DMS153 treated with DMSO at 0.1 percent for 48 hours (cell line): ENCODE results near the gene GPRC5C.

Experiments used
- DNase-seq: peaks from one replicate; lab custom pipeline; 2025; ENCODE audit not compliant: unreplicated experiment; lab: John Stamatoyannopoulos, UW

GPRC5C gene

DNA sequence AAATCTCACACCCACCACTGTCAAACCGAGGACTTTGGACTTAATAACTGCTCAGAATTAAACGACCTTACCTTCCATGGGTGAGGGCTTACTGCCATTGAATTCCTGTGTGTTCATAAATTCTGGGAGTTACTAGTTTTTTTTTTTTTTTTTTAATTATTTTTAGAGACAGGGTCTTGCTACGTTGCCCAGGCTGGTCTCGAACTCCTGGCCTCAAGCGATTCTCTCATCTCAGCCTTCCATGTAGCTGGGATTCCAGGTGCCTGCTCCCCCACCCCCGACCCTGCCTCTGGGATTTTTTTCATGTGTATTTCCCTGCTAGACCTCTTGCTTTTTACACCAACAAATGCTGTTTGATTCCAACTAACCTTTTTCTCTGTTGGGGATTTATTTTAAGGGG, 19.7 kb downstream of the GPRC5C start:
- no peak for DNase-seq

GRCh38 chr17:74452033-74452840, 20.3 kb downstream of the GPRC5C start:
- DNase-seq, result no peak

DNA sequence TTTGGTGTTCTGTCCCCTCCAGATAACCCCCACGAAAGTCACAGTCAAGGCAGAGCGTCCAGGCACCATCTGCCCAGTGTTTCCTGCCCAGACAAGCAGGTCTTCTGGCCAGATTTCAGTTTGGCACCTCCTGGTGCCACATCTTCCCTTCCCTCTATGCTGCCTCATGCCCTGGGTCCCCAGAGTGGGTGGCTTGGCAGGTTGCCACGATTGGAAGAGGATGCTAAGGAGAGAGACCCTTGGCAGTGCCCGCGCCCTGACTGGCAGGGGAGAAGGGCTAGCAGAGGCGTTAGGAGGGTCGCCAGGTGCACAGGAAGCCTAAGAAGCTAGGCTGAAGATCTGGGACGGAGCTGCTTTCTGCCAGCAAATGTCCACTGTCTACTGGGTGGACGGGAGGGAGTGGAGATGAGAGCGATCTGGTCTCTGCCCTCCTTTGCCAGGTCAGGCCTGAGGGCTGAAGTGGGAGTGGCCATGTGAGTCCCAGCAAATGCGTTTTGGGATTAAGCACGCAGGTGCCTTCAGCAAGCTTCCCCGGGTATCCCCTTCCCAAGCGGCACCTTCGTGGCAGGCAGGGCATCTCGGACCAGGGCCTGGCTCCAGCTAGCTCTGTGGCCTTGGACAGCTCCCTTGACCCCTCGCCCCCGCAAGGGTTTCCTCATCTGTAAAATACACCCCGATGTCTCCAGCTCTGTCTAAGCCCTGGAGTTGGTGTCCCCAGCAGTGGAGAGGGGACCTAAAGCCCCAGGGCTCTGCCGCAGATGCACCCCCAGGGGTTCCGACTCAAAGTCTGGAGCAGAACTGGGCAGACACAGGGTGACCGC, 21.2 kb downstream of the GPRC5C start:
- DNase-seq, result no peak

DNA sequence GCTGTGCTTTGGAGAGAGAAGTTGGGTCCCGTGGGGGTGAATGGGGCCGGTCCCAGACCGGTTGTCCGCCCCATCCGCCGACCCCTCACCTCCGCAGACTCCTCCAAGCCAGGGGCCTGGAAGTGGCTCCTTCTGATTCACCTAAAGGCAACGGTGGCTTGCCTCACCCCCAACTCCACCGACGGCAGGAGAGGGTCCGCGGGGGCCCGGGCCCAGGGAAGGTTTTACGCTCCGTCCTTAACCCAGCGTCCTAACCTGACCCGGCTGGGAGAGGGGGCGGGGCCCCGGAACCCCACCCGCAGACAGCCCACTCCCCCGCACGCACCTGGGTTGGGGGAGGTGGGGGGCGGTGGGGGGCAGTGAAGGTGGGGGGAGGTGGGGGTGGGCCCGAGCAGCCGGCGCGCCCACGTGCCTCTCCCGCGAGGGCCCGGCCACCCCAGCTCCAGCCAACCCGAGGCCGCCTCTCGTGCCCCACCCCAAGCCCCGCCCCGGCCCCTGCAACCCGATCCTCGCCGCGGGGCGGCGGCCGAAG, 21.8 kb downstream of the GPRC5C start:
- no peak for DNase-seq

DNA sequence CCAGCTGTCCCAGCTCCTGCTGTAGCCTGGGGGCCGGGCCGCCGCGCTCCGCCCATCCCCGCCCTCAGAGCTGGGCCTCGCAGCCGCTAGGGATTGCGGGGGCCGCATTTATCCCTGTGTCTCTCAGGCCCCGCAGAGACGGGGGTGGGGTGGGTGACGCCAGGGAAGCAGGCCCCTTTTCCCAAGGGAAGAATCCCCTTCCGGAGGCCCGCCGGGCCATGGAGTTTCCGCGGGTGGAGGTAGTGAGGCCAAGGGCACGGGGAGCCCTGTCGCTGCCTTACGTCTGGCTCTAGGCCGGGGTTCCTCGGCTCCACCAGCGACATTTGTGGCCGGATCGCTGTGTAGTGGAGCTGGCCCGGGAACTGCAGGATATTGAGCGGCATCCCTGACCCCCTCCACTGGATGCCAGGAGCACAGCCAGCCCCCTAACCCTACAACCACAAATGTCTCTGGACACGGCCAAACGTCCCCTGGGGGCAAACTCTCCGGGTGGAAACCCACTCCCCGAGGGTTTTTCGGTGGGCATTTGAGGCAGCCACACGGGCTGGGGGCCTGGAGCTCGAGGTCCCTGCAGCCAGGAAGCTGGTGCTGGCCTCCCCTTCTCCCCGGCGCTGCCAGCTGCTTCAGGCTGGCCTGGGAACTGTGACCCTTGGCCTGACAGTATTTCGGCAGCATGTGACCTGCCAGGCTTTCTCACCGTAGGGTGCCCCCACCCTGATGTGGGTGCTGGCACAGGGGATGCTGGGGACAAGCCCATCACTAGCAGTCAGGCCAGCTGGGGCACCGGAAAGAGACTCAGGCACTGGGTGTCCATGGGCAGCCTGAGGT, 22.5 kb downstream of the GPRC5C start:
- DNase-seq, result peak; percentile 72

GRCh38 chr17:74455025-74455545, 23.2 kb downstream of the GPRC5C start:
- no peak for DNase-seq

GRCh38 chr17:74455821-74456220, 23.9 kb downstream of the GPRC5C start:
- no peak for DNase-seq

GRCh38 chr17:74457146-74457819, 25.4 kb downstream of the GPRC5C start:
- DNase-seq, result peak; percentile 27

- no peak for DNase-seq
Measured at GRCh38 chr17:74457820-74458166, 25.9 kb downstream of the GPRC5C start.

- no peak for DNase-seq
Measured at GRCh38 chr17:74458835-74459234, 26.9 kb downstream of the GPRC5C start.

DNA sequence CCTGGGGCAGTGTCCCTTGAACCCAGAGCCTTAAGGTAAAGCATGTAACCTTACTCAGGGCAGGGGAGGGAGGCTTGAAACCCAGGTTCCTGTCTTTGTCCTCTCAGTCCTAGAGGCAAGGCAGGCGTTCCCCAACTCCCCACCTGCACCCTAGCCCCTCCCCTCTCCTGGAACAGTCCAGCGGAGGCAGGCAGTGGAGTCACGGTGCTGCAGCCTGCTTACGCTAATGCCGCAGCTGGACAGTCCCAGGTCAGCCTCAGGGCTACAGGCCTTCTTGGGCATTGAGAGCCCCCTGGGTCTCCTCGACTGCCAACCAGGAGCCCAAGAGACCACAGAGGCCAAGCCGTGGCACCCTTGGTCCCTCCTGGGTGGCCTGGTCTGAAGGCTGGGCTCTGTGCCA, 27.7 kb downstream of the GPRC5C start:
- DNase-seq, result no peak

GRCh38 chr17:74460241-74460640, 28.4 kb downstream of the GPRC5C start:
- DNase-seq, result no peak

GRCh38 chr17:74460996-74461395, 29.1 kb downstream of the GPRC5C start:
- DNase-seq, result no peak

- DNase-seq, result no peak
Measured at GRCh38 chr17:74461611-74462010, 29.7 kb downstream of the GPRC5C start.

DNA sequence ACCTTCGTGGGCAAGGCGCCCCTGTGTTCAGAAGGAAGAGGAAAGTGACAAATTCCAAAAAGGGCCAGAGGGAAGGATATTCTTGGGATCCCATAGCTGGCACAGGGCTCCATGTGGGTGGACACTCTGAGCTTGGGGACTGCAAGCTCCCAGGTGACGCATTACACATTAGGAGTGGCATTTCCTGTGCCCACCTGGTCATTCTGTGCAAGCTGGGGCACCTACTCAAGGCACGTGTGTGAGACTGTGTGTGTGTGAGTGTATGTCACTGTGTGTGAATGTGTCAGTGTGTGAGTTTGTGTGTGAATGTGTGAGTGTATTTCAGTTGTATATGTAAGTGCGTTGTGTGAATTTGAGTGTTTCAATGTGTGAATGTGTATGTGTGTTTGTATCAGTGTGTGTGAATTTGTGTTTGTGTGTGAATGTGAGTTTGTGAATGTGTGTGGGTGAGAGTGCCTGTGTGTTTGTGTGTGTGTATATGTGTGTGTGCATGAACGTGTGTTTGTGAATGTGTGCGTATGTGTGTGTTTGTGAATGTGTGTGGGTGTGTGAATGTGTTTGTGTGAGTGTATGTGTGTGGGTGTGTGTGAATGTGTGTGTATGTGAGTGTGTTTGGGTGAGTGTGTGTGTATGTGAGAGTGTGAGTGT, 33.0 kb downstream of the GPRC5C start:
- DNase-seq, result no peak

GRCh38 chr17:74465378-74466110, 33.7 kb downstream of the GPRC5C start:
- DNase-seq, result no peak

GRCh38 chr17:74466111-74466827, 34.4 kb downstream of the GPRC5C start, which contains the start of gene CD300A:
TSS of gene CD300A (plus strand) at chr17:74466634. CDS start at chr17:74466704, 70 bp downstream.
- no peak for DNase-seq

DNA sequence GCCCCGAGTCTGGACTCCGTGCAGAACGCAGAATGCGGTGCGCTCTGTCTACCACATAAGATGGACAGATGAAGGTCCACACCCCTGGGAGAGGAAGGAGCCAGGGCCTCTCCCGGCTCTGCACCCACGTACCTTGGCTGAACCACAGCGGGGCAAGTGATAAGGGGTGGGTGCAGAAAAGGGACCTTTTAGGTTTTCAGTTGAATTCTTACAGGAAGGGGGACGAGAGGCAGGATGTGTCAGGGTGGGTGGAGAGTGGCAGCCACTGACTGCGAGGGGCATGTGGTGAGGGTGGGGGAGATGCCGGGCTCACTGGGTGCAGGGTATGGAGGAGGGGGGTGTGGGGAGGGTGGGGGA, 34.9 kb downstream of the GPRC5C start:
- no peak for DNase-seq
